GM19328 (cell line): Measurements from ENCODE around the gene CDADC1.
"Not testable (repeated sequence)": the region's sequence is repeated elsewhere in the genome, so short reads cannot be mapped to it uniquely, and the experiment has no call there.

Experiments
- ATAC-seq: cut with Tn5 transposase; IDR thresholded peaks from one replicate; pipeline ENCODE4 v1.9.1; 2021; ENCODE audit warnings: mild to moderate bottlenecking, moderate library complexity; ENCODE audit not compliant: unreplicated experiment

CDADC1 gene

GRCh38 chr13:49311816-49312215, 64.1 kb downstream of the CDADC1 start:
- no peak for ATAC-seq

- no peak for ATAC-seq
These were observed 66.7 kb downstream of the CDADC1 start for GRCh38 chr13:49314344-49314882.

GRCh38 chr13:49315036-49315565, 67.4 kb downstream of the CDADC1 start:
- ATAC-seq = no peak

- no peak for ATAC-seq
These were observed 68.2 kb downstream of the CDADC1 start for GRCh38 chr13:49315756-49316482.

- no peak for ATAC-seq
These were observed 71.8 kb downstream of the CDADC1 start for GRCh38 chr13:49319551-49319950.

- no peak for ATAC-seq
These were observed 72.2 kb downstream of the CDADC1 start for GRCh38 chr13:49319951-49320350.

- no peak for ATAC-seq
These were observed 73.2 kb downstream of the CDADC1 start for GRCh38 chr13:49320975-49321374.

- no peak for ATAC-seq
These were observed 75.0 kb downstream of the CDADC1 start for GRCh38 chr13:49322702-49323101.

- ATAC-seq = no peak
These were observed 75.6 kb downstream of the CDADC1 start for GRCh38 chr13:49323344-49323743.

GRCh38 chr13:49326222-49326917, 78.6 kb downstream of the CDADC1 start:
- no peak for ATAC-seq

- ATAC-seq = not testable (repeated sequence)
These were observed 79.4 kb downstream of the CDADC1 start for GRCh38 chr13:49327145-49327544.

GRCh38 chr13:49329831-49330545, 82.3 kb downstream of the CDADC1 start:
- ATAC-seq = no peak

GRCh38 chr13:49330546-49330864, 82.8 kb downstream of the CDADC1 start:
- no peak for ATAC-seq

- no peak for ATAC-seq
These were observed 88.9 kb downstream of the CDADC1 start for GRCh38 chr13:49336655-49337054.

- ATAC-seq = no peak
These were observed 92.4 kb downstream of the CDADC1 start for GRCh38 chr13:49340161-49340560.

GRCh38 chr13:49341517-49341916, 93.8 kb downstream of the CDADC1 start:
- ATAC-seq = no peak

- ATAC-seq = no peak
These were observed 94.2 kb downstream of the CDADC1 start for GRCh38 chr13:49341941-49342340.

- ATAC-seq = no peak
These were observed 94.7 kb downstream of the CDADC1 start for GRCh38 chr13:49342454-49342853.
